ENCODE results near the gene BMS1.
"Not testable (repeated sequence)": the region's sequence is repeated elsewhere in the genome, so short reads cannot be mapped to it uniquely, and the experiment has no call there.

BMS1 gene

GRCh38 chr10:42785759-42786158, 3.2 kb downstream of the BMS1 start:
- no peak for DNase-seq (ENCODE audit: low read depth, low spot score)

- DNase-seq (ENCODE audit: low read depth, low spot score), result no peak
These were observed 8.2 kb downstream of the BMS1 start for GRCh38 chr10:42790835-42791234.

- no peak for DNase-seq (ENCODE audit: low read depth, low spot score)
These were observed 13.1 kb downstream of the BMS1 start for GRCh38 chr10:42795701-42796100.

- no peak for DNase-seq (ENCODE audit: low read depth, low spot score)
These were observed 18.5 kb downstream of the BMS1 start for GRCh38 chr10:42801135-42801534.

- no peak for DNase-seq (ENCODE audit: low read depth, low spot score)
These were observed 20.3 kb downstream of the BMS1 start for GRCh38 chr10:42802876-42803275.

- no peak for DNase-seq (ENCODE audit: low read depth, low spot score)
These were observed 27.1 kb downstream of the BMS1 start for GRCh38 chr10:42809676-42810075.

- DNase-seq (ENCODE audit: low read depth, low spot score), result no peak
These were observed 29.4 kb downstream of the BMS1 start for GRCh38 chr10:42812028-42812427.

GRCh38 chr10:42813989-42814687, 31.5 kb downstream of the BMS1 start:
- not testable (repeated sequence) for DNase-seq (ENCODE audit: low read depth, low spot score)

GRCh38 chr10:42816334-42816733, 33.7 kb downstream of the BMS1 start:
- not testable (repeated sequence) for DNase-seq (ENCODE audit: low read depth, low spot score)

- DNase-seq (ENCODE audit: low read depth, low spot score), result no peak
These were observed 34.3 kb downstream of the BMS1 start for GRCh38 chr10:42816912-42817311.

GRCh38 chr10:42817417-42817816, 34.8 kb downstream of the BMS1 start:
- DNase-seq (ENCODE audit: low read depth, low spot score), result not testable (repeated sequence)

- not testable (repeated sequence) for DNase-seq (ENCODE audit: low read depth, low spot score)
These were observed 44.2 kb downstream of the BMS1 start for GRCh38 chr10:42826759-42827158.

- no peak for DNase-seq (ENCODE audit: low read depth, low spot score)
These were observed 44.6 kb downstream of the BMS1 start for GRCh38 chr10:42827201-42827600.

- DNase-seq (ENCODE audit: low read depth, low spot score), result not testable (repeated sequence)
These were observed 45.8 kb downstream of the BMS1 start for GRCh38 chr10:42828391-42828790.

- no peak for DNase-seq (ENCODE audit: low read depth, low spot score)
These were observed 47.6 kb downstream of the BMS1 start for GRCh38 chr10:42830237-42830636.

GRCh38 chr10:42836096-42836495, 53.5 kb downstream of the BMS1 start:
- DNase-seq (ENCODE audit: low read depth, low spot score), result no peak

- DNase-seq (ENCODE audit: low read depth, low spot score), result no peak
These were observed 54.3 kb downstream of the BMS1 start for GRCh38 chr10:42836771-42837468.

GRCh38 chr10:42844810-42845209, 62.2 kb downstream of the BMS1 start:
- not testable (repeated sequence) for DNase-seq (ENCODE audit: low read depth, low spot score)

GRCh38 chr10:42847261-42847660, 64.7 kb downstream of the BMS1 start:
- DNase-seq (ENCODE audit: low read depth, low spot score), result not testable (repeated sequence)

GRCh38 chr10:42850931-42851330, 68.3 kb downstream of the BMS1 start:
- no peak for DNase-seq (ENCODE audit: low read depth, low spot score)

GRCh38 chr10:42859256-42859655, 76.7 kb downstream of the BMS1 start:
- no peak for DNase-seq (ENCODE audit: low read depth, low spot score)

- not testable (repeated sequence) for DNase-seq (ENCODE audit: low read depth, low spot score)
These were observed 77.4 kb downstream of the BMS1 start for GRCh38 chr10:42860016-42860415.

GRCh38 chr10:42862801-42863200, 80.2 kb downstream of the BMS1 start:
- not testable (repeated sequence) for DNase-seq (ENCODE audit: low read depth, low spot score)

All from activated CD4-positive, CD25-positive, alpha-beta regulatory T cell treated with anti-CD3 and anti-CD28 coated beads, Interleukin-2, amount 50 U/mL, for 16 hours (primary cell).